Measurements from ENCODE around the gene SAMSN1.

GRCh38 chr21:14569026-14569621, 23.0 kb upstream of the SAMSN1 start:
- TF ChIP-seq CTCF (conservative IDR thresholded peaks at IDR 0.05; ENCODE audit: low read length) (no peak), EZH2phosphoT487 (IDR thresholded peaks at IDR 0.05; ENCODE audit: borderline replicate concordance, low read depth, low read length) (no peak)

All from OCI-LY7 (cell line).